IMR-90 (cell line): ENCODE measurements around the gene RSPH10B2. TPM values are rescaled to one million over a fixed set of nuclear protein-coding genes. Genes with fewer than 3 reads are reported as not detected.
"Not testable (repeated sequence)": the region's sequence is repeated elsewhere in the genome, so short reads cannot be mapped to it uniquely, and the experiment has no call there.

Source experiments
- ATAC-seq: fragments of 200-7000 bp; cut with Tn5 transposase; 2 replicates; pipeline ENCODE4 v1.9.1; 2020; ENCODE audit warnings: low read depth, mild to moderate bottlenecking, moderate library complexity
- BruUV-seq: library from RNA; stranded (reverse); fragments of 400-500 nt; replicated peaks from 2 replicates; lab custom pipeline; 2021; lab: Mats Ljungman, UMichigan
- CTCF ChIA-PET: fragments of 300-600 bp; formaldehyde crosslinking; extraction: SDS; loops from one replicate; lab custom pipeline; 2021; ENCODE audit warnings: antibody characterized with exemption; lab: Yijun Ruan, JAX
- POLR2A ChIA-PET: fragments of 300-600 bp; sonication (Branson Sonifier 250); formaldehyde crosslinking; loops from one replicate; lab custom pipeline; 2022; ENCODE audit warnings: antibody characterized with exemption; ENCODE audit not compliant: unreplicated experiment; lab: Charles Lee
- DNase-seq: peaks from one replicate; pipeline ENCODE4 v3.0.0; 2013
- H2AFZ ChIP-seq: replicated peaks from 2 replicates; pipeline ENCODE3; 2013; ENCODE audit warnings: low read length, mild to moderate bottlenecking; ENCODE audit not compliant: poor library complexity
- H2AK5ac ChIP-seq: 2 replicates; pipeline ENCODE4 v1.6.1; 2013; ENCODE audit warnings: low read depth, low read length, inconsistent platforms
- H2AK9ac ChIP-seq: replicated peaks from 2 replicates; pipeline ENCODE3; 2013; ENCODE audit warnings: mild to moderate bottlenecking, low read depth, low read length, moderate library complexity; ENCODE audit not compliant: poor library complexity
- H2BK120ac ChIP-seq: 2 replicates; pipeline ENCODE4 v1.6.1; 2013; ENCODE audit warnings: low read depth, low read length, inconsistent platforms
- H2BK15ac ChIP-seq: 3 replicates; pipeline ENCODE4 v1.6.1; 2013; ENCODE audit warnings: low read depth, low read length, inconsistent platforms
- H2BK20ac ChIP-seq: 2 replicates; pipeline ENCODE4 v1.6.1; 2013; ENCODE audit warnings: low read depth, mild to moderate bottlenecking, inconsistent platforms, low read length, moderate library complexity
- H2BK5ac ChIP-seq: 2 replicates; pipeline ENCODE4 v1.6.1; 2013; ENCODE audit warnings: mild to moderate bottlenecking, low read depth, low read length, inconsistent platforms; ENCODE audit not compliant: poor library complexity, severe bottlenecking
- H3K14ac ChIP-seq: replicated peaks from 2 replicates; pipeline ENCODE4 v1.6.1; 2013; ENCODE audit warnings: low read depth, low read length, inconsistent platforms
- H3K18ac ChIP-seq: 2 replicates; pipeline ENCODE4 v1.6.1; 2013; ENCODE audit warnings: low read depth, low read length, control low read depth
- H3K23ac ChIP-seq: 2 replicates; pipeline ENCODE4 v1.6.1; 2013; ENCODE audit warnings: low read depth, low read length, inconsistent platforms
- H3K27ac ChIP-seq: 2 replicates; pipeline ENCODE4 v1.5.1; 2013; ENCODE audit warnings: mild to moderate bottlenecking, control low read depth, low read length; ENCODE audit not compliant: insufficient read depth
- H3K27me3 ChIP-seq: 2 replicates; pipeline ENCODE4 v1.6.1; 2013; ENCODE audit warnings: low read length; ENCODE audit not compliant: control insufficient read depth, insufficient read depth
- H3K36me3 ChIP-seq: 2 replicates; pipeline ENCODE4 v1.6.1; 2013; ENCODE audit warnings: low read length, mixed read lengths; ENCODE audit not compliant: control insufficient read depth, insufficient read depth
- H3K4ac ChIP-seq: 2 replicates; pipeline ENCODE4 v1.6.1; 2013; ENCODE audit warnings: low read depth, low read length, inconsistent platforms
- H3K4me1 ChIP-seq: 2 replicates; pipeline ENCODE4 v1.6.1; 2013; ENCODE audit warnings: low read length, mixed read lengths; ENCODE audit not compliant: control insufficient read depth, insufficient read depth
- H3K4me2 ChIP-seq: 2 replicates; pipeline ENCODE4 v1.6.1; 2013; ENCODE audit warnings: low read depth, mild to moderate bottlenecking, control low read depth, low read length, moderate library complexity
- H3K4me3 ChIP-seq: 2 replicates; pipeline ENCODE4 v1.5.1; 2013; ENCODE audit warnings: low read depth, mild to moderate bottlenecking, control low read depth, low read length, moderate library complexity; ENCODE audit not compliant: insufficient read depth
- H3K56ac ChIP-seq: 2 replicates; pipeline ENCODE4 v1.6.1; 2013; ENCODE audit warnings: low read length, inconsistent platforms; ENCODE audit not compliant: insufficient read depth; ENCODE audit errors: extremely low read depth
- H3K79me1 ChIP-seq, 2 experiments: 2 replicates each; pipeline ENCODE4 v1.6.1; 2013; ENCODE audit warnings: low read length in 2 of 2, inconsistent platforms in 1 of 2, low read depth in 1 of 2
- H3K9ac ChIP-seq: 2 replicates; pipeline ENCODE4 v1.6.1; 2013; ENCODE audit warnings: low read depth, low read length, control low read depth
- H3K9me1 ChIP-seq: 2 replicates; pipeline ENCODE4 v1.6.1; 2013; ENCODE audit warnings: low read length, inconsistent platforms; ENCODE audit not compliant: insufficient read depth
- H3K9me3 ChIP-seq: 2 replicates; pipeline ENCODE4 v1.6.1; 2013; ENCODE audit warnings: low read length; ENCODE audit not compliant: control insufficient read depth, insufficient read depth
- H4K20me1 ChIP-seq: 2 replicates; pipeline ENCODE4 v1.6.1; 2013; ENCODE audit warnings: low read length, inconsistent platforms; ENCODE audit not compliant: insufficient read depth
- H4K5ac ChIP-seq: 2 replicates; pipeline ENCODE4 v1.6.1; 2013; ENCODE audit warnings: mild to moderate bottlenecking, low read depth, low read length, control low read depth
- H4K8ac ChIP-seq, 2 experiments: 2 replicates each; pipeline ENCODE4 v1.6.1; 2013; ENCODE audit warnings: low read depth in 2 of 2, low read length in 2 of 2, control low read depth in 1 of 2, inconsistent platforms in 1 of 2
- H4K91ac ChIP-seq: 2 replicates; pipeline ENCODE4 v1.6.1; 2013; ENCODE audit warnings: low read depth, low read length, inconsistent platforms; ENCODE audit not compliant: insufficient read depth
- WGBS, 2 experiments: methylation state at CpG; one replicate each; pipeline versions ENCODE4 v1.1.5 to v1.1.7; 2013; ENCODE audit warnings: missing lambda C conversion rate in 2 of 2; ENCODE audit not compliant: insufficient read length in 1 of 2; ENCODE audit errors: extremely low coverage in 2 of 2; 5-methylcytosine and 5-hydroxymethylcytosine counted together
- dilution Hi-C: fragments of 300-500 bp; cut with HindIII; formaldehyde crosslinking; loops from one replicate; pipeline ENCODE4 v1.14.3; 2018; ENCODE audit warnings: low sequenced_read_pairs; ENCODE audit not compliant: unreplicated experiment
- in situ Hi-C: fragments of 300-500 bp; cut with MboI; formaldehyde crosslinking; loops from 3 replicates; pipeline ENCODE4 v1.14.3; 2019; ENCODE audit warnings: low sequenced_read_pairs, inconsistent platforms, mixed read lengths
- intact Hi-C: fragments of 100-400 bp; cut with micrococcal nuclease; formaldehyde crosslinking; loops from 2 replicates; pipeline ENCODE4 v1.10.0; 2022
- polyA plus RNA-seq, 3 experiments: library from polyadenylated mRNA; depleted of rRNA; stranded (reverse); fragments of >200 nt; gene quantifications; 2 replicates each; pipeline ENCODE4 v1.2.3, GENCODE V29; 2012; ENCODE audit warnings: low replicate concordance in 1 of 3
- total RNA-seq: library from RNA; depleted of rRNA; stranded (reverse); fragments of >200 nt; gene quantifications from 2 replicates; pipeline ENCODE4 v1.2.3, GENCODE V29; 2012

RSPH10B2 gene
- total and polyA plus RNA-seq, 2 of the 4 experiments (the other 2 are of a cell fraction): not detected

GRCh38 chr7:6799887-6800286, 46.0 kb downstream of the RSPH10B2 start:
- CTCF ChIA-PET, H3K18ac ChIP-seq, H3K56ac ChIP-seq, H4K20me1 ChIP-seq, H3K4me3 ChIP-seq, H3K4me2 ChIP-seq, H3K9ac ChIP-seq, H3K9me1 ChIP-seq, H3K79me1 ChIP-seq, H2BK5ac ChIP-seq, DNase-seq, H3K14ac ChIP-seq, H3K27me3 ChIP-seq, H4K5ac ChIP-seq, H2AFZ ChIP-seq, H2BK20ac ChIP-seq, H3K27ac ChIP-seq, H4K8ac ChIP-seq, H3K4me1 ChIP-seq, H2AK9ac ChIP-seq, intact Hi-C loops, H2AK5ac ChIP-seq, H3K9me3 ChIP-seq, H3K4ac ChIP-seq, H4K91ac ChIP-seq, H3K23ac ChIP-seq, ATAC-seq, H3K36me3 ChIP-seq, POLR2A ChIA-PET, H2BK120ac ChIP-seq, BruUV-seq, dilution Hi-C loops, H2BK15ac ChIP-seq: not testable (repeated sequence)
- in situ Hi-C loops: loop anchor here (25.0 kb wide), 1 partner anchor 938 kb away; no protein-coding TSS in a partner anchor
- WGBS, 2 experiments: no CpG with 5 or more reads among the region's 12 CpGs

- H3K9me3 ChIP-seq, H2BK20ac ChIP-seq, H2AK9ac ChIP-seq, H4K91ac ChIP-seq, H2BK5ac ChIP-seq, H3K9ac ChIP-seq, intact Hi-C loops, H3K4me1 ChIP-seq, dilution Hi-C loops, H3K36me3 ChIP-seq, H4K20me1 ChIP-seq, H3K27me3 ChIP-seq, H3K14ac ChIP-seq, H3K4me3 ChIP-seq, H3K79me1 ChIP-seq, H3K27ac ChIP-seq, ATAC-seq, H2AFZ ChIP-seq, CTCF ChIA-PET, H3K23ac ChIP-seq, H3K4ac ChIP-seq, H2BK15ac ChIP-seq, H4K5ac ChIP-seq, BruUV-seq, H3K18ac ChIP-seq, H3K56ac ChIP-seq, POLR2A ChIA-PET, DNase-seq, H2BK120ac ChIP-seq, H4K8ac ChIP-seq, H3K9me1 ChIP-seq, H2AK5ac ChIP-seq, H3K4me2 ChIP-seq: not testable (repeated sequence)
- in situ Hi-C loops: loop anchor here (25.0 kb wide), 1 partner anchor 938 kb away; no protein-coding TSS in a partner anchor
- no CpG with 5 or more reads among the region's 2 CpGs for WGBS, 2 experiments
Observed at GRCh38 chr7:6800331-6800730, 46.4 kb downstream of the RSPH10B2 start.
